ENCODE measurements around the gene UBXN11.
A peak's percentile ranks its signal among the peaks of the same experiment; 100 is the strongest.

The UBXN11 gene

GRCh38 chr1:26322042-26322331 lies 15.6 kb upstream of the UBXN11 start:
- Histone ChIP-seq H2BK120ac (ENCODE audit: low read depth, low read length) (no peak overlapping the region), H4K91ac (ENCODE audit: low read length) (no peak overlapping the region), H3K79me1 (replicated peaks; ENCODE audit: low read length, poor library complexity, severe bottlenecking) (no peaks in the 10 kb centered on the region), H2AK5ac (ENCODE audit: low read length, severe bottlenecking) (no peak overlapping the region), H3K9ac (ENCODE audit: low read length) (peak overlapping the region; percentile 48), H3K4me2 (ENCODE audit: low read length, poor library complexity, severe bottlenecking) (no peak overlapping the region), H2AFZ (ENCODE audit: low read depth, low read length) (no peak overlapping the region), H4K8ac (ENCODE audit: low read length) (no peak overlapping the region), H3K18ac (ENCODE audit: low read depth in 1 of 2, low read length in 2 of 2) (no peak overlapping the region), H3K36me3 (ENCODE audit: control insufficient read depth in 1 of 2, insufficient read depth in 2 of 2, low read depth in 1 of 2, low read length in 2 of 2) (no peaks in the 10 kb centered on the region), H2BK12ac (ENCODE audit: low read length in 2 of 2) (no peak overlapping the region), H3K4ac (ENCODE audit: low read depth in 1 of 2, low read length in 2 of 2) (no peak overlapping the region), H3K14ac (ENCODE audit: low read length in 2 of 2) (no peak overlapping the region), H3K9me3 (ENCODE audit: control insufficient read depth, low read length) (no peaks in the 10 kb centered on the region), H3K4me3 (ENCODE audit: insufficient read depth in 1 of 2, low read depth in 1 of 2, low read length in 2 of 2) (no peak overlapping the region), H3K27me3 (ENCODE audit: control insufficient read depth in 1 of 2, insufficient read depth in 1 of 2, low read length in 2 of 2) (peaks cover 0 to 13% of the 10 kb centered on the region in 2 experiments), H3K4me1 (ENCODE audit: control insufficient read depth, insufficient read depth, low read depth, low read length) (peaks cover 4% of the 10 kb centered on the region), H2BK15ac (ENCODE audit: low read depth, poor library complexity, severe bottlenecking) (no peak overlapping the region), H3K23ac (ENCODE audit: low read length in 2 of 2) (no peak overlapping the region), H2BK5ac (ENCODE audit: low read depth, low read length, poor library complexity, severe bottlenecking) (no peak overlapping the region), H3K27ac (ENCODE audit: low read length, poor library complexity, severe bottlenecking) (no peak overlapping the region)
- WGBS: 80% methylated on average over 8 of the region's 10 CpGs
- no peak for DNase-seq

- Histone ChIP-seq H2AK5ac (ENCODE audit: low read length, severe bottlenecking) (no peak overlapping the region), H3K27ac (ENCODE audit: low read length, poor library complexity, severe bottlenecking) (no peak overlapping the region), H3K4me3 (ENCODE audit: insufficient read depth in 1 of 2, low read depth in 1 of 2, low read length in 2 of 2) (no peak overlapping the region), H3K14ac (ENCODE audit: low read length in 2 of 2) (no peak overlapping the region), H4K91ac (ENCODE audit: low read length) (peak overlapping the region; percentile 3), H2BK5ac (ENCODE audit: low read depth, low read length, poor library complexity, severe bottlenecking) (no peak overlapping the region), H3K79me1 (replicated peaks; ENCODE audit: low read length, poor library complexity, severe bottlenecking) (no peaks in the 10 kb centered on the region), H2BK12ac (ENCODE audit: low read length in 2 of 2) (peak overlapping the region in 1 of 2 experiments; percentile 25), H3K36me3 (ENCODE audit: control insufficient read depth in 1 of 2, insufficient read depth in 2 of 2, low read depth in 1 of 2, low read length in 2 of 2) (no peaks in the 10 kb centered on the region), H2BK15ac (ENCODE audit: low read depth, poor library complexity, severe bottlenecking) (no peak overlapping the region), H3K4me1 (ENCODE audit: control insufficient read depth, insufficient read depth, low read depth, low read length) (peaks cover 4% of the 10 kb centered on the region), H3K27me3 (ENCODE audit: control insufficient read depth in 1 of 2, insufficient read depth in 1 of 2, low read length in 2 of 2) (peaks cover 0 to 13% of the 10 kb centered on the region in 2 experiments), H3K9ac (ENCODE audit: low read length) (peak overlapping the region; percentile 48), H3K9me3 (ENCODE audit: control insufficient read depth, low read length) (no peaks in the 10 kb centered on the region), H2AFZ (ENCODE audit: low read depth, low read length) (peak overlapping the region; percentile 3), H3K4ac (ENCODE audit: low read depth in 1 of 2, low read length in 2 of 2) (peak overlapping the region in 1 of 2 experiments; percentile 9), H3K23ac (ENCODE audit: low read length in 2 of 2) (no peak overlapping the region), H3K18ac (ENCODE audit: low read depth in 1 of 2, low read length in 2 of 2) (peak overlapping the region in 1 of 2 experiments; percentile 9), H4K8ac (ENCODE audit: low read length) (peak overlapping the region; percentile 92), H2BK120ac (ENCODE audit: low read depth, low read length) (no peak overlapping the region), H3K4me2 (ENCODE audit: low read length, poor library complexity, severe bottlenecking) (no peak overlapping the region)
- DNase-seq: peak; percentile 82
- WGBS: 29% methylated on average over 12 of the region's 16 CpGs
These were observed 15.0 kb upstream of the UBXN11 start for GRCh38 chr1:26321315-26322041.

GRCh38 chr1:26320896-26321295 lies 14.5 kb upstream of the UBXN11 start:
- no peaks in the 10 kb centered on the region for H3K79me1 ChIP-seq (replicated peaks; ENCODE audit: low read length, poor library complexity, severe bottlenecking)
- no peak overlapping the region for H2AFZ ChIP-seq (ENCODE audit: low read depth, low read length)
- no peak overlapping the region for H3K23ac ChIP-seq (ENCODE audit: low read length in 2 of 2)
- H4K91ac ChIP-seq (ENCODE audit: low read length): peak overlapping the region; percentile 43
- peaks cover 4% of the 10 kb centered on the region for H3K4me1 ChIP-seq (ENCODE audit: control insufficient read depth, insufficient read depth, low read depth, low read length)
- peak overlapping the region in 1 of 2 experiments; percentile 25 for H2BK12ac ChIP-seq (ENCODE audit: low read length in 2 of 2)
- H3K4ac ChIP-seq (ENCODE audit: low read depth in 1 of 2, low read length in 2 of 2): peak overlapping the region in 1 of 2 experiments; percentile 9
- H2BK15ac ChIP-seq (ENCODE audit: low read depth, poor library complexity, severe bottlenecking): no peak overlapping the region
- no peaks in the 10 kb centered on the region for H3K36me3 ChIP-seq (ENCODE audit: control insufficient read depth in 1 of 2, insufficient read depth in 2 of 2, low read depth in 1 of 2, low read length in 2 of 2)
- H3K4me3 ChIP-seq (ENCODE audit: insufficient read depth in 1 of 2, low read depth in 1 of 2, low read length in 2 of 2): no peak overlapping the region
- H3K4me2 ChIP-seq (ENCODE audit: low read length, poor library complexity, severe bottlenecking): no peak overlapping the region
- H3K9ac ChIP-seq (ENCODE audit: low read length): peak overlapping the region; percentile 48
- H3K9me3 ChIP-seq (ENCODE audit: control insufficient read depth, low read length): no peaks in the 10 kb centered on the region
- no peak overlapping the region for H3K27ac ChIP-seq (ENCODE audit: low read length, poor library complexity, severe bottlenecking)
- H4K8ac ChIP-seq (ENCODE audit: low read length): peak overlapping the region; percentile 71
- H3K27me3 ChIP-seq (ENCODE audit: control insufficient read depth in 1 of 2, insufficient read depth in 1 of 2, low read length in 2 of 2): peaks cover 0 to 13% of the 10 kb centered on the region in 2 experiments
- no peak overlapping the region for H2BK5ac ChIP-seq (ENCODE audit: low read depth, low read length, poor library complexity, severe bottlenecking)
- H3K14ac ChIP-seq (ENCODE audit: low read length in 2 of 2): no peak overlapping the region
- no peak overlapping the region for H3K18ac ChIP-seq (ENCODE audit: low read depth in 1 of 2, low read length in 2 of 2)
- no peak for DNase-seq
- no peak overlapping the region for H2BK120ac ChIP-seq (ENCODE audit: low read depth, low read length)
- WGBS: 77% methylated on average over 2 of the region's 2 CpGs
- no peak overlapping the region for H2AK5ac ChIP-seq (ENCODE audit: low read length, severe bottlenecking)

GRCh38 chr1:26318338-26319064 lies 12.1 kb upstream of the UBXN11 start:
- peak overlapping the region in 1 of 2 experiments; percentile 42 for H2BK12ac ChIP-seq (ENCODE audit: low read length in 2 of 2)
- no peak overlapping the region for H2AFZ ChIP-seq (ENCODE audit: low read depth, low read length)
- no peak overlapping the region for H2BK15ac ChIP-seq (ENCODE audit: low read depth, poor library complexity, severe bottlenecking)
- H4K91ac ChIP-seq (ENCODE audit: low read length): no peak overlapping the region
- no peak overlapping the region for H4K8ac ChIP-seq (ENCODE audit: low read length)
- no peaks in the 10 kb centered on the region for H3K36me3 ChIP-seq (ENCODE audit: control insufficient read depth in 1 of 2, insufficient read depth in 2 of 2, low read depth in 1 of 2, low read length in 2 of 2)
- H2BK120ac ChIP-seq (ENCODE audit: low read depth, low read length): no peak overlapping the region
- no peak for DNase-seq
- H3K9ac ChIP-seq (ENCODE audit: low read length): no peak overlapping the region
- peaks cover 0 to 14% of the 10 kb centered on the region in 2 experiments for H3K27me3 ChIP-seq (ENCODE audit: control insufficient read depth in 1 of 2, insufficient read depth in 1 of 2, low read length in 2 of 2)
- peaks cover 4% of the 10 kb centered on the region for H3K4me1 ChIP-seq (ENCODE audit: control insufficient read depth, insufficient read depth, low read depth, low read length)
- no peak overlapping the region for H3K27ac ChIP-seq (ENCODE audit: low read length, poor library complexity, severe bottlenecking)
- no peak overlapping the region for H2BK5ac ChIP-seq (ENCODE audit: low read depth, low read length, poor library complexity, severe bottlenecking)
- H3K9me3 ChIP-seq (ENCODE audit: control insufficient read depth, low read length): no peaks in the 10 kb centered on the region
- H3K4ac ChIP-seq (ENCODE audit: low read depth in 1 of 2, low read length in 2 of 2): no peak overlapping the region
- H3K18ac ChIP-seq (ENCODE audit: low read depth in 1 of 2, low read length in 2 of 2): no peak overlapping the region
- WGBS: 94% methylated on average over 9 of the region's 9 CpGs
- H2AK5ac ChIP-seq (ENCODE audit: low read length, severe bottlenecking): no peak overlapping the region
- no peak overlapping the region for H3K4me3 ChIP-seq (ENCODE audit: insufficient read depth in 1 of 2, low read depth in 1 of 2, low read length in 2 of 2)
- no peak overlapping the region for H3K23ac ChIP-seq (ENCODE audit: low read length in 2 of 2)
- no peak overlapping the region for H3K14ac ChIP-seq (ENCODE audit: low read length in 2 of 2)
- no peaks in the 10 kb centered on the region for H3K79me1 ChIP-seq (replicated peaks; ENCODE audit: low read length, poor library complexity, severe bottlenecking)
- no peak overlapping the region for H3K4me2 ChIP-seq (ENCODE audit: low read length, poor library complexity, severe bottlenecking)

All from mesenchymal stem cell (in vitro differentiated cells and primary cell).